ENCODE data around the gene NFKBIB.
A peak's percentile ranks its signal among the peaks of the same experiment; 100 is the strongest.
"Not testable (repeated sequence)": the region's sequence is repeated elsewhere in the genome, so short reads cannot be mapped to it uniquely, and the experiment has no call there.

Gene NFKBIB

DNA sequence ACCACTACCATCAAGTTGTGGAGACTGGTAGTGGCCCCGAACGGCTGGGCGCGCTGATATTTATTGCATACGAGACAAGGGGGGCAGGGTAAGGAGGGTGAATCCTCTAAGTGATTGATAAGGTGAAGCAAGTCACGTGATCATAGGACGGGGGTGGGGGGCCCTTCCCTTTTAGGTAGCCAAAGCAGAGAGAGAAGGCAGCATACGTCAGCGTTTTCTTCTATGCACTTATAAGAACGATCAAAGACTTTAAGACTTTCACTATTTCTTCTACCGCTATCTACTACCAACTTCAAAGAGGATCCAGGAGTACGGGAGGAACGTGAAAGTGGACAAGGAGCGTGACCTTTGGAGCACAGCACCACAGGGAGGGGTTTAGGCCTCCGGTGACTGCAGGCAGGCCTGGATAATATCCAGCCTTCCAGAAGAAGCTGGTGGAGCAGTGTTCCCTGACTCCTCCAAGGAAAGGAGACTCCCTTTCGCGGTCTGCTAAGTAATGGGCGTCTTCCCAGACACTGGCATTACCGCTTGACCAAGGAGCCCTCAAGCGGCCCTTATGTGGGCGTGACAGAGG is 40.1 kb upstream of the NFKBIB start:
- not testable (repeated sequence) for H3K4me3 ChIP-seq (ENCODE audit: low read length in 2 of 2); H3K27me3 ChIP-seq (ENCODE audit: control insufficient read depth in 2 of 2, insufficient read depth in 2 of 2, low read length in 2 of 2); H3K27ac ChIP-seq (ENCODE audit: low read depth in 2 of 2, low read length in 2 of 2); H3K36me3 ChIP-seq (ENCODE audit: control insufficient read depth in 2 of 2, insufficient read depth in 2 of 2, low read length in 2 of 2); H3K9me3 ChIP-seq (ENCODE audit: control insufficient read depth in 2 of 2, low read length in 2 of 2); H3K9ac ChIP-seq (ENCODE audit: low read depth in 1 of 2, low read length in 2 of 2)
- H3K4me1 ChIP-seq (ENCODE audit: control insufficient read depth in 2 of 2, insufficient read depth in 2 of 2, low read length in 2 of 2): peaks cover 18% of the 10 kb centered on the region in 2 donors

DNA sequence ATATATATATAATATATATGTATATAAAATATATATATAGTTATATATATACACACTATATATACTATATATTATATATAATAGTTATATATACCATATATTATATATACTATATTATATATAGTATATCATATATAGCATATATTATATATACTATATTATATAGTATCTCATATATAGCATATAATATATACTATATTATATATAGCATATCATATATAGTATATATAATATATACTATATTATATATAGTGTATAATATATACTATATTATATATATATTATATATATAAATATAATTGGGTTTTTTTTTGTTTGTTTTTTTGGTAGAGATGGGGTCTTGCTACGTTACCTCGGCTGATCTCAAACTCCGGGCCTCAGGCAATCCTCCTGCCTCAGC is 38.4 kb upstream of the NFKBIB start:
- H3K9ac ChIP-seq (ENCODE audit: low read depth in 1 of 2, low read length in 2 of 2): no peak overlapping the region
- H3K36me3 ChIP-seq (ENCODE audit: control insufficient read depth in 2 of 2, insufficient read depth in 2 of 2, low read length in 2 of 2): no peaks in the 10 kb centered on the region
- no peak overlapping the region for H3K4me3 ChIP-seq (ENCODE audit: low read length in 2 of 2)
- H3K4me1 ChIP-seq (ENCODE audit: control insufficient read depth in 2 of 2, insufficient read depth in 2 of 2, low read length in 2 of 2): peaks cover 23 to 25% of the 10 kb centered on the region in 2 donors
- no peaks in the 10 kb centered on the region for H3K9me3 ChIP-seq (ENCODE audit: control insufficient read depth in 2 of 2, low read length in 2 of 2)
- H3K27ac ChIP-seq (ENCODE audit: low read depth in 2 of 2, low read length in 2 of 2): no peak overlapping the region
- no peaks in the 10 kb centered on the region for H3K27me3 ChIP-seq (ENCODE audit: control insufficient read depth in 2 of 2, insufficient read depth in 2 of 2, low read length in 2 of 2)

DNA sequence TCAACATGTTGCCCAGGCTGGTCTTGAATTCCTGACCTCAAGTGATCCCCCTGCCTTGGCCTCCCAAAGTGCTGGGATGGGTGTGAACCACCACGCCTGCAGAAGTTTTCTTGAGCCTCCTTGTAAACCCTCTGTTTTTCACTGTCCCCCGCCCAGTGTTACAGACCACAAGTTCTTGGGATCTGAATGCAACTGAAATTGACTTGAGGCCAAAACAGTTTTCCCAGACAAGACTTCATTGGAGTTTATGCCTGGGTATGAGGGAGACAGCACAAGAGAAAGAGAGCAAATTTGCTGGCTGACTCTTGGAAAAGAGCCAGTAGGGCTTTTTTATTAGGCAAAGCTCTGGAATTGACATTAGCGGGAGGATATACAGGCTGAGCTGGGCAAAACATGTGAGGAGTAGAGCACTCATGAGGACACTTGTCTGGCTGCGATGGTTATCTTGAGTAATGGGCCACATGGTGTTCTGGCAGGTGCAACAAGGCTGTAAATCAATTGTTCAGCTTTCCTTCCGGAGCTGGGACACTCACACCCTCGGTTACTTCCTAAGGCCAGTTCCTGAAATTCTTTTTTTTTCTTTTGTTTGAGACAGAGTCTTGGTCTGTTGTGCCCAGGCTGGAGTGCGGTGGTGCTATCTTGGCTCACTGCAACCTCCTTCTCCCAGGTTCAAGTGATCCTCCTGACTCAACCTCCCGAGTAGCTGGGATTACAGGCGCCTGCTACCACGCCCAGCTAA is 37.3 kb upstream of the NFKBIB start:
- Histone ChIP-seq H3K36me3 (ENCODE audit: control insufficient read depth in 2 of 2, insufficient read depth in 2 of 2, low read length in 2 of 2) (no peaks in the 10 kb centered on the region), H3K27ac (ENCODE audit: low read depth in 2 of 2, low read length in 2 of 2) (peak overlapping the region; percentile 29 to 69), H3K9me3 (ENCODE audit: control insufficient read depth in 2 of 2, low read length in 2 of 2) (no peaks in the 10 kb centered on the region), H3K27me3 (ENCODE audit: control insufficient read depth in 2 of 2, insufficient read depth in 2 of 2, low read length in 2 of 2) (no peaks in the 10 kb centered on the region), H3K9ac (ENCODE audit: low read depth in 1 of 2, low read length in 2 of 2) (peak overlapping the region in 1 of 2 donors; percentile 42), H3K4me3 (ENCODE audit: low read length in 2 of 2) (no peak overlapping the region), H3K4me1 (ENCODE audit: control insufficient read depth in 2 of 2, insufficient read depth in 2 of 2, low read length in 2 of 2) (peaks cover 22 to 25% of the 10 kb centered on the region in 2 donors)

DNA sequence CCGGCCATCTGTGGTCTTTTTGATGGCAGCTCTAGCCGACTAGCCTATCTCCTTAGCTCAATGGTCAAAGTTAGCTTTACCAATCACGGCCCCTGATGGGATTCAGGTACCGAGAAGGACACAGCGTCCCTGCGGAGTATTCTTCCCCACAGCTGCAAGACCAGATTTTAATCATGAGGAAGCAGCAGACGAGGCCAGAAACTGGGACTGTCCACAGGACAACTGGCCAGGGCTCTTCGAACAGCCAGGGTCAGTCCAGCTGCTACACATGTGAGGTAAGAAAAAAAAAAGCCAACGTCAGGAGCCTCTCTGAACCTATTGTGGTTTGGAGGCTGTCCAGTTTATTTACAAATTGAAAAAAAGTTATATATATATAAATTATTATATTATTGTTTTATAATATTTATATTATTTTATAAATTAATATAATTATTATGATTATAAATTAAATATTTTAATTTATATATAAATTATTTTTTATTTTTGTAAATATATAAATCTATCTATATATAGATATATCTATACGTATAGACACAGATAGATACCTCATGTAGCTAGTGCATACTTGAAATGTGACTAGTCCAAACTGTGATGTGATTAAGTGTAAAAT is 32.5 kb upstream of the NFKBIB start:
- Histone ChIP-seq H3K36me3 (ENCODE audit: control insufficient read depth in 2 of 2, insufficient read depth in 2 of 2, low read length in 2 of 2) (no peaks in the 10 kb centered on the region), H3K27me3 (ENCODE audit: control insufficient read depth in 2 of 2, insufficient read depth in 2 of 2, low read length in 2 of 2) (no peaks in the 10 kb centered on the region)

DNA sequence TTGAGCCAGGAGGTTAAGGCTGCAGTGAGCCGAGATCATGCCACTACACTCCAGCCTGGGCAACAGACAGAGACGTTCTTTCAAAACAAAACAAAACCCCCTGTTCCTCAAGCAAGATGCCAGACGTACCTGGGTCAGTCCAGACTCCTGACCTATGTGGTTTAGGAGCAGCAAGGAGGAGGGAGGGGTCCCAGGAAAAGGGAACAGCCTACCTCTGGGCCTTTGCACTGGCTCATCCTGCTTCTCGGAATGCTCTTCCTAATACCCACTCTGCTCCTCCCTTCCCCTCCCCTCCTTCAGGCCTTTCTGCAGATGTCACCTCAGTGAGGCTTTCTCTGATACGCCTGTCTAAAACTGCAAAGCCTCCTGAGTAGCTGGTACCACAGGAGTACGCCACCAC is 31.2 kb upstream of the NFKBIB start:
- H3K4me1 ChIP-seq (ENCODE audit: control insufficient read depth in 2 of 2, insufficient read depth in 2 of 2, low read length in 2 of 2): peaks cover 18 to 20% of the 10 kb centered on the region in 2 donors
- H3K9me3 ChIP-seq (ENCODE audit: control insufficient read depth in 2 of 2, low read length in 2 of 2): no peaks in the 10 kb centered on the region
- H3K27ac ChIP-seq (ENCODE audit: low read depth in 2 of 2, low read length in 2 of 2): no peak overlapping the region
- no peaks in the 10 kb centered on the region for H3K36me3 ChIP-seq (ENCODE audit: control insufficient read depth in 2 of 2, insufficient read depth in 2 of 2, low read length in 2 of 2)
- H3K9ac ChIP-seq (ENCODE audit: low read depth in 1 of 2, low read length in 2 of 2): no peak overlapping the region
- no peaks in the 10 kb centered on the region for H3K27me3 ChIP-seq (ENCODE audit: control insufficient read depth in 2 of 2, insufficient read depth in 2 of 2, low read length in 2 of 2)
- no peak overlapping the region for H3K4me3 ChIP-seq (ENCODE audit: low read length in 2 of 2)

More for the DNA sequence above, 32.5 kb upstream of the NFKBIB start:
- Histone ChIP-seq H3K27ac (ENCODE audit: low read depth in 2 of 2, low read length in 2 of 2) (no peak overlapping the region), H3K4me3 (ENCODE audit: low read length in 2 of 2) (no peak overlapping the region), H3K9ac (ENCODE audit: low read depth in 1 of 2, low read length in 2 of 2) (no peak overlapping the region), H3K9me3 (ENCODE audit: control insufficient read depth in 2 of 2, low read length in 2 of 2) (no peaks in the 10 kb centered on the region), H3K4me1 (ENCODE audit: control insufficient read depth in 2 of 2, insufficient read depth in 2 of 2, low read length in 2 of 2) (peaks cover 24 to 31% of the 10 kb centered on the region in 2 donors)

DNA sequence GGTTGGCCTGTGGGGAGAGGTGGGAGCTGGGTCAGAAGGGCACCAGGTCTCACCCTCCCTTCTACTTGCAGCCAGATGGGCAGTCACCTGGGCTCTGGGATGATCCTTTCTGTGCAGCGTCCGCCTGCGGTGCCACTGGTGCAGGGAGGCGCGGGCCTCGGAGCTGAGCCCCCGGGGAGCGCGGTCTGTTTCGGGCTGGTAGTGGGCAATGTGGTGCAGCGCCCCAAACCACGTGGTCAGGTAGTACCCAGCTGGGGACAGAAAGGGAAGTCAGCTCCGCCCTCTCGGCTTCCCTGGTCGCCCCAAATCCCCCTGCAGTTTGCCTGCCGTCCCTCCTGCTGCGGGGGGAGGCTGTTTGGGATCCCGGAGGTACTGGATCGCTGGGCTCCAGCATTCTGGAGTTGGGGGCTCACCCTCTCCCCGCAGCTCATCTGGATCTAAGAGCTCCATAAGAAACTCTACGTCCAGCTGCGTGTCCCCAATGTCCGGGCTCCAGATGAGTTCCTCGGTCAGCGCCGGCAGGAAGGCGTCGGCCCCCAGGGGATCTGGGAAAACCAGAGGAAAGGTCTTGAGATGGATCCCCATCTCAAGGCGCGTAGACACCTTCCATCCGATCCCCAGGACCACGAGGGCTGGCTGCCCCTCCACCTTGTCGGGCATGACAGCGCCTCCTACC is 30.5 kb upstream of the NFKBIB start:
- Histone ChIP-seq H3K36me3 (ENCODE audit: control insufficient read depth in 2 of 2, insufficient read depth in 2 of 2, low read length in 2 of 2) (no peaks in the 10 kb centered on the region), H3K4me1 (ENCODE audit: control insufficient read depth in 2 of 2, insufficient read depth in 2 of 2, low read length in 2 of 2) (peaks cover 17 to 20% of the 10 kb centered on the region in 2 donors), H3K9ac (ENCODE audit: low read depth in 1 of 2, low read length in 2 of 2) (peak overlapping the region; percentile 41 to 63), H3K27ac (ENCODE audit: low read depth in 2 of 2, low read length in 2 of 2) (peak overlapping the region in 1 of 2 donors; percentile 61), H3K4me3 (ENCODE audit: low read length in 2 of 2) (peak overlapping the region; percentile 52 to 77), H3K9me3 (ENCODE audit: control insufficient read depth in 2 of 2, low read length in 2 of 2) (no peaks in the 10 kb centered on the region), H3K27me3 (ENCODE audit: control insufficient read depth in 2 of 2, insufficient read depth in 2 of 2, low read length in 2 of 2) (no peaks in the 10 kb centered on the region)

DNA sequence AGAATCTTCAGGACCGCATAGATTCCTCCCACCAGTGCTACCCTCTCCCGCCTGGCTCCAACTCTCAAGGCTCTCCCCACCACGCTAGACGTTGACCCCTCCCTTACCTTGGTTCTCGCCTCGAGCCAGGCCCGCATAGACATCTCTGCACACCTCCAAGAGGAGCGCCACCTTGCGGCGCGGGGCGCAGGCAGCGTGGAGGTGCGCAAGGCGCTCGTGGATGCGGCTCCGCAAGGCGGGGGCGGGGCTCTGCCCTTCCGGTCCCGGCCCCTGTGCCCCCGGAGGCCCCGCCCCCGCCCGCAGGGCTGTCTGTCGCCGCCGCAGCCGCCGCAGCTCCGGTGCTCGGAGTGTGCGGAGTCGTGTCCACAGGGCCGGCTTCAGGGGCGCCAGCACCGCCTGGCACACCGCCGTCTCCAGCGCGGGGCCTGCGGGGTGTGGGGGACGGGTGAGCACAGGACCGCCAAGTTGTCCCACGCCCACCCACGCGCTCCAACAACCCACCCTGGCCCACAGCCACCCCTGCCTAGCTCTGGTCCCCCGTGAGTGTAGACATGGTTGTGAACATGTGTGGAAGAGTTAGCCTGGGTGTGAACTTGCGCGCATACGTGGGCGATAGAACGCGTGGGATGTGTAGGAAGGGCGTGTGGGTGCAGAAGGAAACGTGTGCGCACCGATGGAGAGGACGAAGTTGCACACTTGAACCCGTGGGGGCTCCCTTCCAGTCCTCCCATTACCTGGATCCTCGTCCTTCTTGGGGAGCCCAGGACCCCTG is 29.7 kb upstream of the NFKBIB start:
- Histone ChIP-seq H3K27ac (ENCODE audit: low read depth in 2 of 2, low read length in 2 of 2) (peak overlapping the region; percentile 39 to 61), H3K9ac (ENCODE audit: low read depth in 1 of 2, low read length in 2 of 2) (peak overlapping the region; percentile 41 to 63)

DNA sequence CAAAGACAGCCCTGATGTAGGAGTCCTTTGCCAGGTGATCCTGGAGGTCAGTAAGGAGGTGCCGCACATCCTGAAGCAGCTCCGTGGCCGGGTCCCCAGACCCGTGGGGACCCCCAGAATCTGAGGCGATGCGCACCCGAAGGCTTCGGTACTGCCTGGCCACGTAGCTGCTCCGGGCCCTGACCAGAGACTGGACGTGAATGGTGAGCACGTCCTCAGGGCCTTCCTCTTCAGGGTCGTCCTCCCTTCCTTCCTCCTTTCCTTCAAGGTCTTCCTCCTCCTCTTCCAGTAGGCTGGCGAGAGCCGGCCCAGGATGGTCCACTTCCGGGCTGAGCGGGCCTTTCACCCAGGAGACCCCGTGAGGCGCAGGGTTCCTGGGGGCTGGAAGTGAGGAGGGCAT is 29.2 kb upstream of the NFKBIB start:
- Histone ChIP-seq H3K27ac (ENCODE audit: low read depth in 2 of 2, low read length in 2 of 2) (no peak overlapping the region), H3K4me1 (ENCODE audit: control insufficient read depth in 2 of 2, insufficient read depth in 2 of 2, low read length in 2 of 2) (peaks cover 8% of the 10 kb centered on the region in 2 donors), H3K9me3 (ENCODE audit: control insufficient read depth in 2 of 2, low read length in 2 of 2) (no peaks in the 10 kb centered on the region), H3K4me3 (ENCODE audit: low read length in 2 of 2) (peak overlapping the region in 1 of 2 donors; percentile 77), H3K9ac (ENCODE audit: low read depth in 1 of 2, low read length in 2 of 2) (peak overlapping the region in 1 of 2 donors; percentile 41), H3K27me3 (ENCODE audit: control insufficient read depth in 2 of 2, insufficient read depth in 2 of 2, low read length in 2 of 2) (no peaks in the 10 kb centered on the region), H3K36me3 (ENCODE audit: control insufficient read depth in 2 of 2, insufficient read depth in 2 of 2, low read length in 2 of 2) (no peaks in the 10 kb centered on the region)

More for the DNA sequence above, 29.7 kb upstream of the NFKBIB start:
- Histone ChIP-seq H3K9me3 (ENCODE audit: control insufficient read depth in 2 of 2, low read length in 2 of 2) (no peaks in the 10 kb centered on the region), H3K27me3 (ENCODE audit: control insufficient read depth in 2 of 2, insufficient read depth in 2 of 2, low read length in 2 of 2) (no peaks in the 10 kb centered on the region), H3K36me3 (ENCODE audit: control insufficient read depth in 2 of 2, insufficient read depth in 2 of 2, low read length in 2 of 2) (no peaks in the 10 kb centered on the region), H3K4me3 (ENCODE audit: low read length in 2 of 2) (peak overlapping the region; percentile 52 to 77), H3K4me1 (ENCODE audit: control insufficient read depth in 2 of 2, insufficient read depth in 2 of 2, low read length in 2 of 2) (peaks cover 12% of the 10 kb centered on the region in 2 donors)

DNA sequence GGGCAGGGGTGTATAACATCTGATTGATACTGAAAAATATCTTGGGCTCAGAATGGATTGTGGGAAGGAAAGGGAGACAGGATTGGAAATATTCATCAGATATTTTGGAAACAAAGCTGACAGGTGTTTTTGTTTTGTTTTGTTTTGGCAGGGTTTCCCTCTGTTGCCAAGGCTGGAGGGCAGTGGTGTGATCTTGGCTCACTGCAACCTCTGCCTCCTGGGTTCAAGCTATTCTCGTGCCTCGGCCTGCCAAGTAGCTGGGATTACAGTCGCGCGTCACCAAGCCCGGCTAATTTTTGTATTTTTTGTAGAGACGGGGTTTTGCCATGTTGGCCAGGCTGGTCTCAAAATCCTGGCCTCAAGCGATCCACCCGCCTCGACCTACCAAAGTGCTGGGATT is 26.4 kb upstream of the NFKBIB start:
- not testable (repeated sequence) for H3K9me3 ChIP-seq (ENCODE audit: control insufficient read depth in 2 of 2, low read length in 2 of 2); H3K27me3 ChIP-seq (ENCODE audit: control insufficient read depth in 2 of 2, insufficient read depth in 2 of 2, low read length in 2 of 2); H3K9ac ChIP-seq (ENCODE audit: low read depth in 1 of 2, low read length in 2 of 2); H3K4me3 ChIP-seq (ENCODE audit: low read length in 2 of 2); H3K27ac ChIP-seq (ENCODE audit: low read depth in 2 of 2, low read length in 2 of 2); H3K36me3 ChIP-seq (ENCODE audit: control insufficient read depth in 2 of 2, insufficient read depth in 2 of 2, low read length in 2 of 2)
- peaks cover 14 to 18% of the 10 kb centered on the region in 2 donors for H3K4me1 ChIP-seq (ENCODE audit: control insufficient read depth in 2 of 2, insufficient read depth in 2 of 2, low read length in 2 of 2)
